ENCODE data around the gene NPC1L1.
A peak's percentile ranks its signal among the peaks of the same experiment; 100 is the strongest.

NPC1L1 gene

GRCh38 chr7:44573464-44574286 is 32.5 kb upstream of the NPC1L1 start, which contains the start of gene DDX56:
DDX56 (minus strand) TSS chr7:44573908; CDS start chr7:44573895, 13 bp downstream.
- peak; percentile 98 for DNase-seq (ENCODE audit: low read depth)
- peak; percentile 100 for TF ChIP-seq MYC (IDR thresholded peaks at IDR 0.05; ENCODE audit: low read depth, low read length)
- no peak for TF ChIP-seq CTCF (IDR thresholded peaks at IDR 0.05; ENCODE audit: low read depth, low read length)
- TF ChIP-seq MAX (IDR thresholded peaks at IDR 0.05; ENCODE audit: low read depth, low read length): peak; percentile 98
- peak; percentile 98 for TF ChIP-seq POLR2A (IDR thresholded peaks at IDR 0.05; ENCODE audit: extremely low read depth, insufficient read length)
- peak within 1 kb of the TSS; percentile 95 for H3K4me3 ChIP-seq (ENCODE audit: low read depth, low read length)

- no peak for DNase-seq (ENCODE audit: low read depth)
- TF ChIP-seq CTCF (IDR thresholded peaks at IDR 0.05; ENCODE audit: low read depth, low read length) (no peak), MAX (IDR thresholded peaks at IDR 0.05; ENCODE audit: low read depth, low read length) (no peak; the same call in 1 of the 2 replicates), POLR2A (IDR thresholded peaks at IDR 0.05; ENCODE audit: extremely low read depth, insufficient read length) (no peak), MYC (IDR thresholded peaks at IDR 0.05; ENCODE audit: low read depth, low read length) (no peak)
- H3K4me3 ChIP-seq (ENCODE audit: low read depth, low read length): peak overlapping the region; percentile 95
Observed at GRCh38 chr7:44572771-44573170, 31.6 kb upstream of the NPC1L1 start.

- no peak for TF ChIP-seq CTCF (IDR thresholded peaks at IDR 0.05; ENCODE audit: low read depth, low read length)
- TF ChIP-seq MAX (IDR thresholded peaks at IDR 0.05; ENCODE audit: low read depth, low read length): no peak
- TF ChIP-seq POLR2A (IDR thresholded peaks at IDR 0.05; ENCODE audit: extremely low read depth, insufficient read length): no peak
- TF ChIP-seq MYC (IDR thresholded peaks at IDR 0.05; ENCODE audit: low read depth, low read length): no peak
- no peak for DNase-seq (ENCODE audit: low read depth)
- H3K4me3 ChIP-seq (ENCODE audit: low read depth, low read length): no peak overlapping the region
Observed at GRCh38 chr7:44569959-44570358, 28.8 kb upstream of the NPC1L1 start.

GRCh38 chr7:44568771-44569560 is 27.8 kb upstream of the NPC1L1 start:
- H3K4me3 ChIP-seq (ENCODE audit: low read depth, low read length): no peak overlapping the region
- TF ChIP-seq MYC (IDR thresholded peaks at IDR 0.05; ENCODE audit: low read depth, low read length): no peak
- TF ChIP-seq MAX (IDR thresholded peaks at IDR 0.05; ENCODE audit: low read depth, low read length): no peak
- TF ChIP-seq POLR2A (IDR thresholded peaks at IDR 0.05; ENCODE audit: extremely low read depth, insufficient read length): no peak
- no peak for TF ChIP-seq CTCF (IDR thresholded peaks at IDR 0.05; ENCODE audit: low read depth, low read length)
- DNase-seq (ENCODE audit: low read depth): no peak

GRCh38 chr7:44567884-44568283 is 26.8 kb upstream of the NPC1L1 start:
- no peak for DNase-seq (ENCODE audit: low read depth)
- TF ChIP-seq MAX (IDR thresholded peaks at IDR 0.05; ENCODE audit: low read depth, low read length): no peak
- TF ChIP-seq CTCF (IDR thresholded peaks at IDR 0.05; ENCODE audit: low read depth, low read length): no peak
- no peak for TF ChIP-seq MYC (IDR thresholded peaks at IDR 0.05; ENCODE audit: low read depth, low read length)
- no peak for TF ChIP-seq POLR2A (IDR thresholded peaks at IDR 0.05; ENCODE audit: extremely low read depth, insufficient read length)
- H3K4me3 ChIP-seq (ENCODE audit: low read depth, low read length): no peak overlapping the region
